PFSK-1 (cell line): Measurements from ENCODE around the gene NPHP4.

Experiments
- FOXP2 ChIP-seq: optimal IDR thresholded peaks from 2 replicates; pipeline ENCODE3; 2011; ENCODE audit warnings: borderline replicate concordance, control low read depth, inconsistent platforms; ENCODE audit not compliant: insufficient read depth; ENCODE audit errors: extremely low read length, extremely low read depth
- POLR2AphosphoS5 ChIP-seq: IDR thresholded peaks from 2 replicates; pipeline ENCODE4 v1.6.1; 2012; ENCODE audit warnings: low read depth, mild to moderate bottlenecking, control low read depth, low read length, moderate library complexity
- SIN3A ChIP-seq: IDR thresholded peaks from 2 replicates; pipeline ENCODE4 v1.6.1; 2012; ENCODE audit warnings: mild to moderate bottlenecking, low read length, moderate library complexity, borderline replicate concordance; ENCODE audit not compliant: insufficient read depth
- TAF1 ChIP-seq: IDR thresholded peaks from 2 replicates; pipeline ENCODE4 v1.6.1; 2012; ENCODE audit warnings: low read length, control low read depth, borderline replicate concordance; ENCODE audit not compliant: insufficient read depth
- TF ChIP-seq, protein P1 (sequence below), 2 experiments: IDR thresholded peaks; 2 replicates each; pipeline versions ENCODE4 v1.6.1 to v1.8.0; 2011 to 2012; ENCODE audit warnings: low read depth in 2 of 2, low read length in 2 of 2, control low read depth in 1 of 2, inconsistent platforms in 1 of 2, mild to moderate bottlenecking in 1 of 2, moderate library complexity in 1 of 2; ENCODE audit not compliant: insufficient read depth in 1 of 2

The NPHP4 gene

DNA sequence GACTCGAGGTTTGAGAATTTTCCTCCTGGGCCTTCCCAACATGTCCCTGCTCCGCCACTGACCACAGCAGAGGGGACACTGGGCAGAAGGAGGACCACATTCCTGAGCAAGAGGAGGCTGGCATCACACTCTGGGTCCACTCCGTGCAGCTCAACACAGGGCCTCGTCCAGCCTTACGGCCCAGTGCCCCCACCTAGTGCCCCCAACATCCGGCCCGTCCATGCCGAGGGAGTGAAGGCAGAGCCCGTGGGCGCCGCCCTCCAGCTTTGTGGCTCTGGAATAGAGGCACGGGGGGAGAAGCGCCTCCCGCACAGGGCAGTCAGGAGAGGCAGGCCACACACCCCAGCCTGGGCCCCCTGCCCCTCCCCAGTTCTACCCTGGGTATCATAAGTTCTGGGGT is 158.3 kb downstream of the NPHP4 start:
- TF ChIP-seq SIN3A (no peak), POLR2AphosphoS5 (no peak), FOXP2 (no peak), TAF1 (no peak)
- TF ChIP-seq, protein P1, sequence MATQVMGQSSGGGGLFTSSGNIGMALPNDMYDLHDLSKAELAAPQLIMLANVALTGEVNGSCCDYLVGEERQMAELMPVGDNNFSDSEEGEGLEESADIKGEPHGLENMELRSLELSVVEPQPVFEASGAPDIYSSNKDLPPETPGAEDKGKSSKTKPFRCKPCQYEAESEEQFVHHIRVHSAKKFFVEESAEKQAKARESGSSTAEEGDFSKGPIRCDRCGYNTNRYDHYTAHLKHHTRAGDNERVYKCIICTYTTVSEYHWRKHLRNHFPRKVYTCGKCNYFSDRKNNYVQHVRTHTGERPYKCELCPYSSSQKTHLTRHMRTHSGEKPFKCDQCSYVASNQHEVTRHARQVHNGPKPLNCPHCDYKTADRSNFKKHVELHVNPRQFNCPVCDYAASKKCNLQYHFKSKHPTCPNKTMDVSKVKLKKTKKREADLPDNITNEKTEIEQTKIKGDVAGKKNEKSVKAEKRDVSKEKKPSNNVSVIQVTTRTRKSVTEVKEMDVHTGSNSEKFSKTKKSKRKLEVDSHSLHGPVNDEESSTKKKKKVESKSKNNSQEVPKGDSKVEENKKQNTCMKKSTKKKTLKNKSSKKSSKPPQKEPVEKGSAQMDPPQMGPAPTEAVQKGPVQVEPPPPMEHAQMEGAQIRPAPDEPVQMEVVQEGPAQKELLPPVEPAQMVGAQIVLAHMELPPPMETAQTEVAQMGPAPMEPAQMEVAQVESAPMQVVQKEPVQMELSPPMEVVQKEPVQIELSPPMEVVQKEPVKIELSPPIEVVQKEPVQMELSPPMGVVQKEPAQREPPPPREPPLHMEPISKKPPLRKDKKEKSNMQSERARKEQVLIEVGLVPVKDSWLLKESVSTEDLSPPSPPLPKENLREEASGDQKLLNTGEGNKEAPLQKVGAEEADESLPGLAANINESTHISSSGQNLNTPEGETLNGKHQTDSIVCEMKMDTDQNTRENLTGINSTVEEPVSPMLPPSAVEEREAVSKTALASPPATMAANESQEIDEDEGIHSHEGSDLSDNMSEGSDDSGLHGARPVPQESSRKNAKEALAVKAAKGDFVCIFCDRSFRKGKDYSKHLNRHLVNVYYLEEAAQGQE (IDR thresholded peaks at IDR 0.05; ENCODE audit: insufficient read depth in 1 of 2, low read depth in 2 of 2, low read length in 2 of 2): no peak

DNA sequence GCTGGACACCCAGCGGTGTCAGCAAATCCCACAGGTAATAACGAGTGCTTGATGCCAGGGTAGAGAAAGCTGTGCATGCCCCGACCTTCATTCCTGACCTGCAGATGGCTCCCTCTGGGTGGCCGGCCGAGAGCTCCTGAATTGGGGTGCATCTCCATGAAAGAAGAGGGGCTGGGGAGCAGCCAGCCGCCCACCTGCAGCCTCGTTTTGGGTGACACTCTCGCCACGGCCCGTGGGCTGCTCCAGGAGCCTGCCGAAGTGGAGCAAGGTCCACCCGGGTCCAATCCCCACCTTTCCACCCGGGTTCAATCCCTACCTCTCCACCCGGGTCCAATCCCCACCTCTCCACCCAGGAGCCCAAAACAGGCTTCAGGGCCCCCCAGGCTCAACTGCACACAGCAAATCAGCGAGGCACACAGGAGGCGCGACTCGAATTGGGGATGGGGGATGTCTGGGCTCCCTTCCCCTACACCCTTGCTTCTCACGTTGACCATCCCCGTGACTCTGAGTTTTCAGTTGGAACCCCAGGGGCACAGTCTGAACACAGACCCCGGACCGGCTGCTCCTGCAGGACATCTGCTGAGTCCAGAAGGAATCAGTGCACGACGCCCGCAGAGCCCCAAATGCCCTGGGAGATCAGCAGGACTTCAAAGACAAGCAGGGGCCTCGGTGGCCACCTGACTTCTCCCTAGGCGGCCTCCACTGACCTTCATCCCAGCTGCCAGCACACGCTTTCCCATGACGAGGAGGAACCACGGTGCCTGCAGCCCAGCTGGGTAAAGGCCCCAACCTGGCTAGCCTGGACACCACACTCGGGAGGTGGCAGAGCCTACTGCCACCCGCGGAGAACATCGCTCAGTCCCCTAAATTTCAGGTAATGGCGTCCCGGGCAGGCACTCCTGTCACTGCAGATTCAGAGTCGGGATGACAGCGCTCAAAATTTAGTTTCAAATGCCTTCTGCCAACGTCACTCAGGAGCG is 159.0 kb downstream of the NPHP4 start:
- TF ChIP-seq SIN3A (no peak), TAF1 (no peak), POLR2AphosphoS5 (no peak), FOXP2 (no peak)

DNA sequence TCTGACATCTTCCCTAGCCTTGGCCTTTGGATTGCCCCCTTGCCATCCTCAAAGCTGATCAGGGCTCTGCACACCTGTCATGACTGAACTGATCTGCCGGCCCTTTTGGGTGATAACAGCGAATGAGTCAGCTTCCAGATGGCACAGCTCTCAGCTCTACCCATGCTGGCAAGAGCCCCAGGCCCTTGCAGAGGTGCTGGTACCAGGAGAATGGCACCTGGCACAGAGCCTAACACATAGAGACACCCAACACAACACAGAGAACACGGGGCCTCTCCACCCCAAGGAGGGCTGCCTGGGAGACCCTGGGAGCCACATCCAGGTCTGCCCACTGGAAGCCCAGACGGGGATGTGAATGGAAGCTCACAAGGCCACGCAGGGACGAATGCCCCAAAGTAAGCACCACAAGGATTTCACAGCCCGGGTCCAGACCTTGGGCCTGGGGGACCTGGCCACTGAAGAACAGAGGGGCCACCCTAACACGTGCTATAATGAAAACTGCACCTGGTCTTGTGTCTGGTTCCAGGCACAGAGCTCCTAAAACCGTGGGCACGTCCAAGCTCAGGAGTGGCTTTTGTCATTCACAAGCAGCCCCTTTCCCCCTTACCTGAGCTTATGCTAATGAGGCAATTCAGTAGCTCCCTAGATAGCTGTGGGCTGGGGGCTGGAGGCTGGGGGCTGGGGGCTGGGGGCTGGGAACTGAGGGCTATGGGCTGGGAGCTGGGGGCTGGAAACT is 160.5 kb downstream of the NPHP4 start:
- TF ChIP-seq, protein P1 (IDR thresholded peaks at IDR 0.05; ENCODE audit: insufficient read depth in 1 of 2, low read depth in 2 of 2, low read length in 2 of 2): no peak
- TF ChIP-seq POLR2AphosphoS5 (no peak), FOXP2 (no peak)

DNA sequence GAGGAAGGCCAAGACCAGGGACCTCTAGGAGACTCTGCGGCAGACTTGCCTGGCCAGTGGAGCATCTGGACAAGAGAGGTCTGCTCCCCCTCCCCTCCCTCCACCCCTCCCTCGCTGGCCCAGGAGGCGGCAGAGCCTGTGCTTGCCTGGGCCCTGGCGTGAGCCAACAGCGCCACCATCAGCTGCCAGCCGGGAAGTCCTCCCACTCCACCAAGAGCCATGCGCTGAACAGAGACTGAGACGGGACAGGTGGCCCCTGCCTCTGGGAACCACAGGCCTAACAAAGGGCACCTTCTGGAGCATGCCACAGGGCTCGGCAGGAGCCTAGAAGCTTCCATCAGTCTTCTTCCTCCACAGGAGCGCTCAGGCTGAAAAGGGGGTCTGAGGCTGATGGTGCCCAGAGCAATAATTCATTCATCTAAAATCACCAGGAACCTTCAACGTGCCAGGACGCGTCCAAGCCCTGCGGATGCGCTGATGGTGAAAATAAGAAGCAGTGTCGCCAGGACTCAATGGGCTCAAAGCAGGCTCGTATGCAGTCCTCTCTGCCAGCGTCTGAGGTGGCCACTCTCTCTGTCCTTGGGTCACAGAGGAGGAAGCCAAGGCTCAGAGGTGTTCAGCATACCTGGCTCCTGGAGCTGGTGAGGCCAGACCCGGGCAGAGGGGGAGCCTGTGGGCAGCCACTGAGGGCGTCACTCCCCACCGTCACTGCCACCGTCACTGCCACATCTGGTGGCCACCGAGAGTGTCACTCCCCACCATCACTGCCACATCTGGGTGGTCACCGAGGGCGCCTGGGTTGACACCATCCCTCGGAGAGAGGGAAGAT is 161.2 kb downstream of the NPHP4 start:
- no peak for TF ChIP-seq SIN3A
- TF ChIP-seq TAF1: no peak
- no peak for TF ChIP-seq POLR2AphosphoS5
- no peak for TF ChIP-seq FOXP2
- TF ChIP-seq, protein P1 (IDR thresholded peaks at IDR 0.05; ENCODE audit: insufficient read depth in 1 of 2, low read depth in 2 of 2, low read length in 2 of 2): no peak

DNA sequence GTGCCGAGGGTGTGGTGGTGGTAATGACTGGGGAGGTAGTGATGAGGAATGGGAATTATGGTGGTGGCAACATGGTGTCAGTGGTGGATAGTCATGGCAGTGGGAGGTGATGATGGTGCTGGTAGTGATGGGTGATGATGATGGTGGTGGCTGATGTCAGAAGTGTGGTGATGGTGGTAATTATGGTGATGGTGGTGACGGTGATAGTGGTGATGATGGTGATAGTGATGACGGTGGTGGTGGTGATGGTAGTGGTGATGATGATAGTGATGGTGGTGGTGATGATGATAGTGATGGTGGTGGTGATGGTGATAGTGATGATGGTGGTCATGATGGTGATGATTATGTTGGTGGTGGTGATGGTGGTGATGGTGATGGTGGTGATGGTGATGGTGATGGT is 162.8 kb downstream of the NPHP4 start:
- TF ChIP-seq SIN3A (no peak), POLR2AphosphoS5 (no peak), FOXP2 (no peak), TAF1 (no peak)
- TF ChIP-seq, protein P1 (IDR thresholded peaks at IDR 0.05; ENCODE audit: insufficient read depth in 1 of 2, low read depth in 2 of 2, low read length in 2 of 2): no peak
